ENCODE measurements around the gene TPGS2. TPM values are rescaled to one million over a fixed set of nuclear protein-coding genes. Genes with fewer than 3 reads are reported as not detected.

TPGS2 gene
- total and polyA plus RNA-seq, 2 of the 8 experiments (the other 6 are each of a cell fraction or from before 2014, with no cell fraction given): 151 to 273 TPM

GRCh38 chr18:36867056-36867455 is 38.3 kb upstream of the TPGS2 start (continued):
- TF ChIP-seq TCF12 (IDR thresholded peaks at IDR 0.05; ENCODE audit: low read depth, low read length): no peak
- no peak for TF ChIP-seq RFX5 (IDR thresholded peaks at IDR 0.05; ENCODE audit: borderline replicate concordance, low read depth, low read length)

Measured in H1 (cell line).